K562 (cell line): ENCODE measurements around the gene ADIPOQ. TPM values are rescaled to one million over a fixed set of nuclear protein-coding genes. Genes with fewer than 3 reads are reported as not detected.

Experiments used
- ATAC-seq: fragments of 200-7000 bp; cut with Tn5 transposase; 3 replicates; pipeline ENCODE4 v1.9.1; 2020; ENCODE audit warnings: moderate library complexity
- BruUV-seq: library from RNA; stranded (reverse); fragments of 400-500 nt; replicated peaks from 2 replicates; lab custom pipeline; 2021; lab: Mats Ljungman, UMichigan
- CTCF ChIA-PET: fragments of 300-600 bp; formaldehyde crosslinking; extraction: SDS; loops from one replicate; lab custom pipeline; 2021; ENCODE audit warnings: low intra/inter-chr PET ratio; lab: Yijun Ruan, JAX
- POLR2A ChIA-PET: fragments of 300-600, 350-650 bp; sonication (Branson Sonifier 250); formaldehyde crosslinking; extraction: SDS; loops from one replicate; lab custom pipeline; 2021; ENCODE audit warnings: antibody characterized with exemption, inconsistent platforms; lab: Yijun Ruan, JAX
- DNase-seq, 4 experiments: peaks; one replicate each; pipeline versions ENCODE4 v3.0.0 to v3.0.0-alpha.2; 2011 to 2018; ENCODE audit warnings: low spot score in 3 of 4, mixed read lengths in 3 of 4; ENCODE audit errors: extremely low read depth in 1 of 4
- FAIRE-seq: peaks from 2 replicates; lab custom pipeline; 2011; peaks lifted over from hg19 to GRCh38; lab: Jason Lieb, UNC
- H2AFZ ChIP-seq: 2 replicates; pipeline ENCODE4 v1.6.0; 2011; ENCODE audit warnings: low read depth, low read length, control low read depth, inconsistent platforms
- H3K27ac ChIP-seq: fragments of 200-600 bp; 3 replicates; pipeline ENCODE4 v1.8.0; 2011; ENCODE audit warnings: low read depth, mild to moderate bottlenecking, control low read depth, inconsistent platforms, low read length, moderate library complexity, mixed read lengths; ENCODE audit errors: extremely low read depth
- H3K27me3 ChIP-seq, 2 experiments: fragments of 300-600 bp in 1 of 2; 2 replicates in 1 of 2; 3 replicates in 1 of 2; pipeline versions ENCODE4 v1.6.0 to v1.8.0; 2011; ENCODE audit warnings: inconsistent platforms in 2 of 2, low read length in 2 of 2, mild to moderate bottlenecking in 1 of 2, mixed read lengths in 1 of 2, moderate library complexity in 1 of 2; ENCODE audit not compliant: control insufficient read depth in 2 of 2, insufficient read depth in 2 of 2
- H3K36me3 ChIP-seq: fragments of 300-600 bp; 3 replicates; pipeline ENCODE4 v1.8.0; 2011; ENCODE audit warnings: mild to moderate bottlenecking, low read length, inconsistent platforms; ENCODE audit not compliant: control insufficient read depth, insufficient read depth
- H3K4me1 ChIP-seq, 2 experiments: fragments of 200-600 bp in 1 of 2; replicated peaks in 1 of 2; 2 replicates in 1 of 2; 3 replicates in 1 of 2; pipeline versions ENCODE4 v1.5.1 to v1.8.0; 2011; ENCODE audit warnings: inconsistent platforms in 2 of 2, low read length in 2 of 2, mild to moderate bottlenecking in 1 of 2, mixed read lengths in 1 of 2, moderate library complexity in 1 of 2; ENCODE audit not compliant: control insufficient read depth in 2 of 2, insufficient read depth in 2 of 2
- H3K4me2 ChIP-seq: 2 replicates; pipeline ENCODE4 v1.6.1; 2011; ENCODE audit warnings: low read length, control low read depth, inconsistent platforms, mixed read lengths; ENCODE audit not compliant: insufficient read depth
- H3K4me3 ChIP-seq: fragments of 200-600 bp; sonication (generic), shearing (Covaris generic); 2 replicates; pipeline ENCODE4 v1.5.1; 2016; ENCODE audit warnings: control low read depth, inconsistent platforms
- H3K79me2 ChIP-seq: fragments of 200-600 bp; 3 replicates; pipeline ENCODE4 v1.8.0; 2011; ENCODE audit warnings: low read length, inconsistent platforms; ENCODE audit not compliant: control insufficient read depth, insufficient read depth
- H3K9ac ChIP-seq, 2 experiments: 2 replicates each; pipeline versions ENCODE4 v1.6.0 to v1.6.1; 2011; ENCODE audit warnings: low read depth in 2 of 2, low read length in 2 of 2, control low read depth in 1 of 2, inconsistent platforms in 1 of 2, mild to moderate bottlenecking in 1 of 2, mixed read lengths in 1 of 2; ENCODE audit not compliant: insufficient read depth in 1 of 2
- H3K9me1 ChIP-seq: one replicate; pipeline ENCODE4 v1.6.0; 2011; ENCODE audit warnings: inconsistent platforms, mild to moderate bottlenecking, low read length, moderate library complexity; ENCODE audit not compliant: control insufficient read depth, insufficient read depth
- H3K9me3 ChIP-seq: replicated peaks from 2 replicates; pipeline ENCODE4 v1.5.1; 2011; ENCODE audit warnings: low read depth, low read length, inconsistent platforms; ENCODE audit not compliant: control insufficient read depth, insufficient read depth
- H4K20me1 ChIP-seq: replicated peaks from 2 replicates; pipeline ENCODE4 v1.6.1; 2011; ENCODE audit warnings: low read length, inconsistent platforms, mixed read lengths; ENCODE audit not compliant: control insufficient read depth, insufficient read depth
- ARID2 ChIP-seq: fragments of 450-650 bp; IDR thresholded peaks from 2 replicates; pipeline ENCODE4 v1.6.1; 2017; ENCODE audit warnings: antibody characterized with exemption, mild to moderate bottlenecking
- NBN ChIP-seq: fragments of 450-650 bp; IDR thresholded peaks from 2 replicates; pipeline ENCODE4 v1.6.1; 2016; ENCODE audit warnings: low read depth, mild to moderate bottlenecking
- PTBP1 ChIP-seq: fragments of 200-400 bp; formaldehyde crosslinking; IDR thresholded peaks from 2 replicates; pipeline ENCODE4 v1.6.1; 2017; ENCODE audit warnings: low read depth, low read length
- ZNF592 ChIP-seq: fragments of 450-650 bp; IDR thresholded peaks from 2 replicates; pipeline ENCODE4 v1.6.1; 2017; ENCODE audit warnings: antibody characterized with exemption, mild to moderate bottlenecking
- WGBS: fragments of 100-300 bp; shearing (Covaris generic); methylation state at CpG from one replicate; pipeline ENCODE4 v1.1.6; 2016; ENCODE audit warnings: low coverage, mixed read lengths; ENCODE audit not compliant: insufficient coverage; ENCODE audit errors: missing lambda C conversion rate; 5-methylcytosine and 5-hydroxymethylcytosine counted together
- in situ Hi-C: fragments of 300-500 bp; cut with MboI; formaldehyde crosslinking; loops from 4 replicates; pipeline ENCODE4 v1.15.0; 2018; ENCODE audit warnings: inconsistent platforms, mixed read lengths
- intact Hi-C: fragments of 100-400 bp; cut with micrococcal nuclease; formaldehyde crosslinking; loops from 2 replicates; pipeline ENCODE4 v1.14.2; 2022
- polyA plus RNA-seq, 8 experiments: library from polyadenylated mRNA; depleted of rRNA in 4 of 8; stranded (reverse) in 5 of 8; unstranded in 3 of 8; fragments of >200 nt; fragmentation: Nextera tagmentation in 2 of 8; fragmentation: Illumina TruSeq in 1 of 8; extraction: Ambion mirVana in 2 of 8; extraction: Trizol in 1 of 8; gene quantifications; 2 replicates each; pipeline versions ENCODE4 v1.2.1 to v1.2.3, GENCODE V29; 2011 to 2014; ENCODE audit warnings: inconsistent platforms in 1 of 8, missing spikeins in 1 of 8
- total RNA-seq, 7 experiments: library from RNA; depleted of rRNA in 6 of 7; stranded (reverse); fragments of >200 nt in 6 of 7; fragmentation: Illumina TruSeq in 2 of 7; extraction: Trizol in 2 of 7; gene quantifications; 2 replicates each; pipeline versions ENCODE4 v1.2.1 to v1.2.3, GENCODE V29; 2011 to 2021; ENCODE audit warnings: low replicate concordance in 1 of 7
- TF ChIP-seq, protein P1 (sequence below), 2 experiments: fragments of 450-650 bp; formaldehyde crosslinking in 1 of 2; IDR thresholded peaks; 2 replicates each; pipeline versions ENCODE4 v1.4.0 to v1.6.1; 2014 to 2020; ENCODE audit warnings: mild to moderate bottlenecking in 2 of 2, borderline replicate concordance in 1 of 2, low read depth in 1 of 2
- TF ChIP-seq, protein P2 (sequence below): fragments of 250-450 bp; sonication (Bioruptor Pico); IDR thresholded peaks from 2 replicates; pipeline ENCODE4 v1.4.0; 2020; ENCODE audit warnings: mild to moderate bottlenecking

Gene ADIPOQ
- total and polyA plus RNA-seq, 9 of the 15 experiments (the other 6 are each of a cell fraction or from before 2014, with no cell fraction given) = 0.01 to 0.04 (median 0.03) TPM; not detected in 4

- no peaks in the 10 kb centered on the region for H3K9me3 ChIP-seq
- H3K36me3 ChIP-seq = no peaks in the 10 kb centered on the region
- WGBS = 0% methylated on average over 1 of the region's 1 CpG
- no peaks in the 10 kb centered on the region for H4K20me1 ChIP-seq
- ChIA-PET POLR2A (interaction anchor here (0.6 to 1.0 kb wide), 7 partner anchors 14 to 290 kb away, joined by 3 to 4 read pairs (median 3); partner anchors contain the start of gene RPL39L), CTCF (interaction anchor here (0.6 to 1.7 kb wide), 5 partner anchors 214 to 829 kb away, joined by 3 to 30 read pairs (median 3); no protein-coding TSS in a partner anchor)
- intact Hi-C loops (loop anchor here (1.0 to 2.0 kb wide), 4 partner anchors 59 to 316 kb away; partner anchors contain the start of gene ST6GAL1), in situ Hi-C loops (loop anchor here (5.0 to 10.0 kb wide), 2 partner anchors 83 to 315 kb away; partner anchors contain the start of gene ST6GAL1)
- H3K4me2 ChIP-seq = no peak overlapping the region
- H3K27me3 ChIP-seq = no peaks in the 10 kb centered on the region
- H2AFZ ChIP-seq = no peak overlapping the region
- peak in 2 of 4 experiments; percentile 54 to 61 for DNase-seq
- H3K27ac ChIP-seq = no peak overlapping the region
- no TSS peak for BruUV-seq
- FAIRE-seq = peak; percentile 82
- no peaks in the 10 kb centered on the region for H3K9me1 ChIP-seq
- no peaks in the 10 kb centered on the region for H3K79me2 ChIP-seq
- H3K9ac ChIP-seq = no peak overlapping the region
- no peaks in the 10 kb centered on the region; a peak in 1 of 5 replicates for H3K4me1 ChIP-seq
- H3K4me3 ChIP-seq = no peak overlapping the region
- ATAC-seq = peak; percentile 92
- TF ChIP-seq ZNF592 (peak; percentile 63; the same call in 1 of the 2 replicates), NBN (no peak), PTBP1 (no peak), ARID2 (peak; percentile 88)
- TF ChIP-seq, protein P1, sequence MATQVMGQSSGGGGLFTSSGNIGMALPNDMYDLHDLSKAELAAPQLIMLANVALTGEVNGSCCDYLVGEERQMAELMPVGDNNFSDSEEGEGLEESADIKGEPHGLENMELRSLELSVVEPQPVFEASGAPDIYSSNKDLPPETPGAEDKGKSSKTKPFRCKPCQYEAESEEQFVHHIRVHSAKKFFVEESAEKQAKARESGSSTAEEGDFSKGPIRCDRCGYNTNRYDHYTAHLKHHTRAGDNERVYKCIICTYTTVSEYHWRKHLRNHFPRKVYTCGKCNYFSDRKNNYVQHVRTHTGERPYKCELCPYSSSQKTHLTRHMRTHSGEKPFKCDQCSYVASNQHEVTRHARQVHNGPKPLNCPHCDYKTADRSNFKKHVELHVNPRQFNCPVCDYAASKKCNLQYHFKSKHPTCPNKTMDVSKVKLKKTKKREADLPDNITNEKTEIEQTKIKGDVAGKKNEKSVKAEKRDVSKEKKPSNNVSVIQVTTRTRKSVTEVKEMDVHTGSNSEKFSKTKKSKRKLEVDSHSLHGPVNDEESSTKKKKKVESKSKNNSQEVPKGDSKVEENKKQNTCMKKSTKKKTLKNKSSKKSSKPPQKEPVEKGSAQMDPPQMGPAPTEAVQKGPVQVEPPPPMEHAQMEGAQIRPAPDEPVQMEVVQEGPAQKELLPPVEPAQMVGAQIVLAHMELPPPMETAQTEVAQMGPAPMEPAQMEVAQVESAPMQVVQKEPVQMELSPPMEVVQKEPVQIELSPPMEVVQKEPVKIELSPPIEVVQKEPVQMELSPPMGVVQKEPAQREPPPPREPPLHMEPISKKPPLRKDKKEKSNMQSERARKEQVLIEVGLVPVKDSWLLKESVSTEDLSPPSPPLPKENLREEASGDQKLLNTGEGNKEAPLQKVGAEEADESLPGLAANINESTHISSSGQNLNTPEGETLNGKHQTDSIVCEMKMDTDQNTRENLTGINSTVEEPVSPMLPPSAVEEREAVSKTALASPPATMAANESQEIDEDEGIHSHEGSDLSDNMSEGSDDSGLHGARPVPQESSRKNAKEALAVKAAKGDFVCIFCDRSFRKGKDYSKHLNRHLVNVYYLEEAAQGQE (IDR thresholded peaks at IDR 0.05; ENCODE audit: borderline replicate concordance) = peak; percentile 94
- TF ChIP-seq, protein P1 (CRISPR knock-in tag; IDR thresholded peaks at IDR 0.05; ENCODE audit: low read depth) = no peak
- TF ChIP-seq, protein P2, sequence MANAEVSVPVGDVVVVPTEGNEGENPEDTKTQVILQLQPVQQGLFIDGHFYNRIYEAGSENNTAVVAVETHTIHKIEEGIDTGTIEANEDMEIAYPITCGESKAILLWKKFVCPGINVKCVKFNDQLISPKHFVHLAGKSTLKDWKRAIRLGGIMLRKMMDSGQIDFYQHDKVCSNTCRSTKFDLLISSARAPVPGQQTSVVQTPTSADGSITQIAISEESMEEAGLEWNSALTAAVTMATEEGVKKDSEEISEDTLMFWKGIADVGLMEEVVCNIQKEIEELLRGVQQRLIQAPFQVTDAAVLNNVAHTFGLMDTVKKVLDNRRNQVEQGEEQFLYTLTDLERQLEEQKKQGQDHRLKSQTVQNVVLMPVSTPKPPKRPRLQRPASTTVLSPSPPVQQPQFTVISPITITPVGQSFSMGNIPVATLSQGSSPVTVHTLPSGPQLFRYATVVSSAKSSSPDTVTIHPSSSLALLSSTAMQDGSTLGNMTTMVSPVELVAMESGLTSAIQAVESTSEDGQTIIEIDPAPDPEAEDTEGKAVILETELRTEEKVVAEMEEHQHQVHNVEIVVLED = no peak
Measured at GRCh38 chr3:186849374-186849975, 7.0 kb downstream of the ADIPOQ start.
